Activated naive CD4-positive, alpha-beta T cell treated with anti-CD3 and anti-CD28 coated beads for 36 hours (primary cell): ENCODE results near the gene CFAP74. TPM values are rescaled to one million over a fixed set of nuclear protein-coding genes. Genes with fewer than 3 reads are reported as not detected.

ENCODE experiments used
- CTCF ChIA-PET: fragments of 350-600 bp; sonication (Branson Sonifier 250); formaldehyde crosslinking; loops from one replicate; lab custom pipeline; 2021; ENCODE audit warnings: antibody characterized with exemption; lab: Charles Lee
- DNase-seq: peaks from one replicate; pipeline ENCODE4 v3.0.0-alpha.2; 2020
- H3K27ac Mint-ChIP-seq: one replicate; pipeline ENCODE4 v1.8.0; 2021; ENCODE audit warnings: mild to moderate bottlenecking, mixed read lengths
- H3K27me3 Mint-ChIP-seq: one replicate; pipeline ENCODE4 v1.8.0; 2021; ENCODE audit warnings: low read depth, mixed read lengths
- H3K36me3 Mint-ChIP-seq: one replicate; pipeline ENCODE4 v1.8.0; 2021; ENCODE audit warnings: low read depth, mixed read lengths
- H3K4me1 Mint-ChIP-seq: one replicate; pipeline ENCODE4 v1.8.0; 2021; ENCODE audit warnings: low read depth, mixed read lengths
- H3K4me3 Mint-ChIP-seq: one replicate; pipeline ENCODE4 v1.8.0; 2021; ENCODE audit warnings: mild to moderate bottlenecking, moderate library complexity, mixed read lengths
- H3K9me3 Mint-ChIP-seq: one replicate; pipeline ENCODE4 v1.8.0; 2021; ENCODE audit warnings: mixed read lengths
- intact Hi-C: fragments of 100-400 bp; cut with micrococcal nuclease; formaldehyde crosslinking; loops from one replicate; pipeline ENCODE4 v1.15.1; 2023
- total RNA-seq, 2 experiments: library from RNA; stranded (reverse); gene quantifications; one replicate each; pipeline ENCODE4 v1.2.3, GENCODE V29; 2021

CFAP74 gene
- total RNA-seq, 2 experiments from 2014 or later, result not detected

GRCh38 chr1:1924386-1924785, 79.2 kb downstream of the CFAP74 start:
- H3K4me1 Mint-ChIP-seq, result peaks cover 2% of the 10 kb centered on the region
- no peak overlapping the region for H3K27ac Mint-ChIP-seq
- intact Hi-C loops, result no loop called here
- no peaks in the 10 kb centered on the region for H3K9me3 Mint-ChIP-seq
- CTCF ChIA-PET, result interaction anchor here (0.5 kb wide), 1 partner anchor 62 kb away, joined by 3 read pairs; no protein-coding TSS in a partner anchor
- DNase-seq, result no peak
- H3K4me3 Mint-ChIP-seq, result no peak overlapping the region
- H3K27me3 Mint-ChIP-seq, result no peaks in the 10 kb centered on the region
- H3K36me3 Mint-ChIP-seq, result no peaks in the 10 kb centered on the region

DNA sequence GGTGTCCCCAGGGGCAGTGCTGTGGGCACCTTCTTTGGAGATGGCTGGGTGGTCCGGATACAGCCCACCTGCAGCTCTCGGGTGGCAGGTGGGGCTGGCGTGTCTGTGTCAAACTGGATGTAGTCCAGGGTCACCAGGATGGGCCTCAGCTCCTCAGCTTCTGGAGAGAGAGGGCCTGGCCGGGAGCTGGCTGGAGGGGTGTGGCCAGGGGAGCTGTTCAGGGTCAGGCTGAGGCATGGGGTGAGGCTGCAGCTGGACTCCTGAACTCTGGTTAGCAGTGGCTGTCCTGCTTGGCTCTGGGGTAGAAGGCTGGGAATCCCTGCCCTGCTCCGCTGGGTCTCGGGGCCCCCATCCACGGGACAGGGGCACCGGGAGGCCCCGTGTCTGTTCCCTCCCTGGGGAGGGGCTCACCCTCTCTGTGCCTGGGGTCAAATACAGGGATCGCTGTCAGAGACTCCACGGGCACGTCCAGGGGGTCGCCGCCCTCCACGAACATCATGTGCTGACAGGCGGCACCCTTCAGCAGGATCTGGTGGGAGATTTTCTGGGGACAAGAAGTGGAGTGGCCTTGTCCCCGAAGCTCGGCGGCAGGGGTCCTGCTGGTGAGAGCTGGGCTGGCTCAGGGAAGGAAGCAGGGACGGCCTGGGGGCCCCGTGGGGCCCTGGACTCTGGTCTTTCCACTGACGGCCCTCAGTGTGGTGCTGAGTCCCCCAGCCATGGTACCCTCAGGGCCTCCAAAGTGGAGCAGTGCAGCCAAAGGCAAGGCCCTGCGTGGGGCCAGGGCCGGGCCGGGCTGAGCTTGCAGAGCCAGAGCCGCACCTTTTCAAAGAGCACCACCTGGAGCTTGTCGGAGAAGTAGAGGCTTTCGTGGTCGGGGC, 80.4 kb downstream of the CFAP74 start:
- intact Hi-C loops, result no loop called here
- Mint-ChIP-seq H3K27me3 (no peaks in the 10 kb centered on the region), H3K4me3 (no peak overlapping the region), H3K27ac (no peak overlapping the region), H3K36me3 (no peaks in the 10 kb centered on the region), H3K9me3 (no peaks in the 10 kb centered on the region), H3K4me1 (peaks cover 3% of the 10 kb centered on the region)
- CTCF ChIA-PET, result interaction anchor here (0.6 kb wide), 1 partner anchor 392 kb away, joined by 4 read pairs; no protein-coding TSS in a partner anchor
- no peak for DNase-seq

DNA sequence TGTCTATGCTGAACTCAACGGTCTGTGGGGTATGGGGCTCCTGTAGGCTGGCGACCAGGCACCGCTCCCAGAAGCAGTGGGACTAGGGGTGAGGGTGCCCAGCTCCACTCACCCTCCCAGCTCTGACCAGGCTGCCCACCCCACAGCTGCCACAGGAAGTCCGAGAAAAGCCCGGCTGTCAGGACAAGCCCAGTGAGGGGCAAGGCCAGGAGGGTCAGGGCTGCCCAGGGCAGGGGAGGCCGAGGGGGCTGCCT, 81.0 kb downstream of the CFAP74 start:
- H3K27ac Mint-ChIP-seq, result no peak overlapping the region
- no peaks in the 10 kb centered on the region for H3K9me3 Mint-ChIP-seq
- DNase-seq, result no peak
- H3K36me3 Mint-ChIP-seq, result no peaks in the 10 kb centered on the region
- peaks cover 4% of the 10 kb centered on the region for H3K4me1 Mint-ChIP-seq
- CTCF ChIA-PET, result no interaction called here
- intact Hi-C loops, result no loop called here
- no peak overlapping the region for H3K4me3 Mint-ChIP-seq
- no peaks in the 10 kb centered on the region for H3K27me3 Mint-ChIP-seq

GRCh38 chr1:1921901-1922701, 81.5 kb downstream of the CFAP74 start:
- CTCF ChIA-PET, result no interaction called here
- Mint-ChIP-seq H3K4me1 (peaks cover 4% of the 10 kb centered on the region), H3K27me3 (no peaks in the 10 kb centered on the region), H3K4me3 (no peak overlapping the region), H3K27ac (no peak overlapping the region), H3K36me3 (no peaks in the 10 kb centered on the region), H3K9me3 (no peaks in the 10 kb centered on the region)
- no peak for DNase-seq
- intact Hi-C loops, result no loop called here

DNA sequence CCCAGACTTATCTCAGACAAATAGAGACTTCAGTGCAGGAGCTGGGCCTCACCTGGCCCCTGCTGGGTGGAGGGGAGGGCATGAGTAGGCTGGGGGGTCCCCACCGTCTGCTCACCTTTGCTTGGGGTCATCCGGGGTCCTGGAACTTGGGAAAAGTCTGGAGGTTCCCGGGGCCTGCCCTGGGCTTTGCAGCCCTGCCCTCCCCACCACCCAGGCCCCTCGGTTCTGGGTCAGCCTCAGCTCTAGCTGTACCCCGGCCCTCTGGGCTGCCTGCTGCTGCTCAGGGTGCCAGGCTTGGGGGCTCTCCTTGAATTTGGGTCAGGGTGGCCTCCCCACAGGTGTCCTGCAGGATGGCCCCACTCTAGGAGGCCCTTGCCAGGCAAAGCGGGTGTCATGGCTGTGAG, 82.1 kb downstream of the CFAP74 start:
- Mint-ChIP-seq H3K27me3 (no peaks in the 10 kb centered on the region), H3K36me3 (no peaks in the 10 kb centered on the region), H3K4me1 (peaks cover 4% of the 10 kb centered on the region), H3K9me3 (no peaks in the 10 kb centered on the region), H3K27ac (no peak overlapping the region), H3K4me3 (no peak overlapping the region)
- CTCF ChIA-PET, result interaction anchor here (1.1 to 1.6 kb wide), 2 partner anchors 13 to 123 kb away, joined by 3 to 7 read pairs; no protein-coding TSS in a partner anchor
- DNase-seq, result no peak
- intact Hi-C loops, result no loop called here

- intact Hi-C loops, result no loop called here
- Mint-ChIP-seq H3K27ac (no peak overlapping the region), H3K27me3 (no peaks in the 10 kb centered on the region), H3K4me1 (peaks cover 4% of the 10 kb centered on the region), H3K36me3 (no peaks in the 10 kb centered on the region), H3K4me3 (no peak overlapping the region), H3K9me3 (no peaks in the 10 kb centered on the region)
- CTCF ChIA-PET, result interaction anchor here (1.1 to 1.6 kb wide), 2 partner anchors 12 to 124 kb away, joined by 3 to 7 read pairs; no protein-coding TSS in a partner anchor
- DNase-seq, result no peak
Observed at GRCh38 chr1:1920608-1921458, 82.8 kb downstream of the CFAP74 start.

- CTCF ChIA-PET, result interaction anchor here (1.6 kb wide), 1 partner anchor 125 kb away, joined by 7 read pairs; no protein-coding TSS in a partner anchor
- intact Hi-C loops, result no loop called here
- H3K36me3 Mint-ChIP-seq, result no peaks in the 10 kb centered on the region
- peak overlapping the region; percentile 67 for H3K4me3 Mint-ChIP-seq
- H3K9me3 Mint-ChIP-seq, result no peaks in the 10 kb centered on the region
- no peak overlapping the region for H3K27ac Mint-ChIP-seq
- peaks cover 4% of the 10 kb centered on the region for H3K4me1 Mint-ChIP-seq
- no peak for DNase-seq
- no peaks in the 10 kb centered on the region for H3K27me3 Mint-ChIP-seq
Observed at GRCh38 chr1:1920057-1920607, 83.5 kb downstream of the CFAP74 start.

- Mint-ChIP-seq H3K9me3 (no peaks in the 10 kb centered on the region), H3K36me3 (no peaks in the 10 kb centered on the region), H3K4me3 (peak overlapping the region; percentile 67), H3K27ac (no peak overlapping the region), H3K27me3 (no peaks in the 10 kb centered on the region), H3K4me1 (peaks cover 4% of the 10 kb centered on the region)
- peak; percentile 99 for DNase-seq
- CTCF ChIA-PET, result no interaction called here
- intact Hi-C loops, result loop anchor here (1.0 kb wide), 4 partner anchors 10 to 472 kb away; partner anchors contain the start of genes MORN1 and RER1
Observed at GRCh38 chr1:1919304-1920056, 84.1 kb downstream of the CFAP74 start.

DNA sequence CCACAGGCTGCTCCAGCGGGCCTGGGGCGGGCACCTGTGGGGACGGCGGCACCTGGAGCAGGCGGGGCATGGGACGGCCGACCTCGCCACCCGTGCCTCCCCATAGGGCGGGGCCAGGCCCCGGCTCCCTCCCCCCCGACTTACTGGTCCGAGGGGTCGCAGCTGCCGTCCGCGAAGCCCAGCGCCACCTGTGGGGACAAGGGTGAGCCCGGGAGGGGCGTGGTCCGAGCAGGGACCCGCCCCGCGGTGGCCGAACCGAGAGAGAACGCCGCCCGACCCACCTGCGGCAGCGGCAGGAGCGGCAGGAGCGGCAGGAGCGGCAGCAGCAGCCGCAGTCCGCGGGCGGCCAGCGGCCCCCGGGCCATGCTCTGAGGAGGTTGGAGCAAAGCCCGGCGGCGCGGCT, 84.7 kb downstream of the CFAP74 start, which contains the start of gene TMEM52:
Gene TMEM52, minus strand, starts transcription at position 379 of the 403 bp plus-strand sequence. Its CDS starts 14 bp downstream, at position 365.
- DNase-seq, result peak; percentile 36
- H3K9me3 Mint-ChIP-seq, result no peaks in the 10 kb centered on the region
- intact Hi-C loops, result loop anchor here (1.0 kb wide), 4 partner anchors 10 to 472 kb away; partner anchors contain the start of genes MORN1 and RER1
- CTCF ChIA-PET, result no interaction called here
- no peak within 1 kb of the TSS for H3K27ac Mint-ChIP-seq
- H3K4me3 Mint-ChIP-seq, result peak within 1 kb of the TSS; percentile 67
- peaks cover 4% of the 10 kb centered on the region for H3K4me1 Mint-ChIP-seq
- H3K27me3 Mint-ChIP-seq, result no peaks in the 10 kb centered on the region
- H3K36me3 Mint-ChIP-seq, result no peaks in the 10 kb centered on the region

GRCh38 chr1:1917995-1918900, 85.3 kb downstream of the CFAP74 start:
- H3K36me3 Mint-ChIP-seq, result no peaks in the 10 kb centered on the region
- H3K9me3 Mint-ChIP-seq, result no peaks in the 10 kb centered on the region
- H3K4me1 Mint-ChIP-seq, result peaks cover 4% of the 10 kb centered on the region
- intact Hi-C loops, result no loop called here
- CTCF ChIA-PET, result interaction anchor here (1.2 kb wide), 1 partner anchor 12 kb away, joined by 3 read pairs; no protein-coding TSS in a partner anchor
- no peak for DNase-seq
- H3K27ac Mint-ChIP-seq, result no peak overlapping the region
- peak overlapping the region; percentile 36 for H3K4me3 Mint-ChIP-seq
- no peaks in the 10 kb centered on the region for H3K27me3 Mint-ChIP-seq
